ENCODE results near the gene PGLYRP4.
A peak's percentile ranks its signal among the peaks of the same experiment; 100 is the strongest.
"Not testable (repeated sequence)": the region's sequence is repeated elsewhere in the genome, so short reads cannot be mapped to it uniquely, and the experiment has no call there.

Gene PGLYRP4

GRCh38 chr1:153355445-153356071 lies 6.9 kb upstream of the PGLYRP4 start:
- DNase-seq: peak; percentile 29

- DNase-seq: no peak
Observed at GRCh38 chr1:153354515-153355193, 6.0 kb upstream of the PGLYRP4 start.

DNA sequence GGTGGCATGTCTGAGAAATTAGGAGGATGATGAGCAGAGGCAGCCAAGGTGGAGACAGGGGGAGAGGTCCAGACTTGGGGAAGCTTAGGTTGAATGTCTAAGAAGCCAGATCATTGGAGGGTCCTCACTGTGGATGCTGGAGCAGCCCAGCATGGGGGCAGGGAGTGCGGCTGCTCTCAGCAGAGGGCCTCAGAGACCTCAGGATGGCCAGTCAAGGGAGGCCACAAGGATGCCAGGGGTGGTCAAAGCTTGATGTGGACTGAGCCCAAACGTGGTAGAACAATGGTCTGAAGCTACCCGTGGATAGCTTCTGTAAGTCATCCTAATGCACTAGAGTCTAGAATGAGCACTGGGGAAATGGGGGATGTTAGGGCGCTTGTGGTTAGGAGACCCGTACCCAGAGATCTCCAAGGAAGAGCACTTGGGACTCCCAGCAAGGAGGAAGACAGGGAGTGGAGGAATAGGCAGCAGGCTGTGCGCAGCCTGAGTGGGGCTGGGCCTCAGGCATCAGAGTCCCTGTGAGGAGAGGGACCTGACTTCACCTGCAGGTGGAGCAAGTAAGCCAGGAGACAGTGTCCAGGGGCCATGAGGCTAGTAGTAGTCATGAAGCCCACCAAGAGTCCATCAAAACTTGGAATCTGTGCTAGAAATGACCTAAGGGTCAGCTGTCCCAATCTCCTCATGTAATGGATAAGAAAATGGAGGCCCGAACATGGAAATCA lies 4.7 kb upstream of the PGLYRP4 start:
- peak; percentile 5 for DNase-seq

- peak; percentile 68 for DNase-seq
Observed at GRCh38 chr1:153352523-153352922, 3.9 kb upstream of the PGLYRP4 start.

DNA sequence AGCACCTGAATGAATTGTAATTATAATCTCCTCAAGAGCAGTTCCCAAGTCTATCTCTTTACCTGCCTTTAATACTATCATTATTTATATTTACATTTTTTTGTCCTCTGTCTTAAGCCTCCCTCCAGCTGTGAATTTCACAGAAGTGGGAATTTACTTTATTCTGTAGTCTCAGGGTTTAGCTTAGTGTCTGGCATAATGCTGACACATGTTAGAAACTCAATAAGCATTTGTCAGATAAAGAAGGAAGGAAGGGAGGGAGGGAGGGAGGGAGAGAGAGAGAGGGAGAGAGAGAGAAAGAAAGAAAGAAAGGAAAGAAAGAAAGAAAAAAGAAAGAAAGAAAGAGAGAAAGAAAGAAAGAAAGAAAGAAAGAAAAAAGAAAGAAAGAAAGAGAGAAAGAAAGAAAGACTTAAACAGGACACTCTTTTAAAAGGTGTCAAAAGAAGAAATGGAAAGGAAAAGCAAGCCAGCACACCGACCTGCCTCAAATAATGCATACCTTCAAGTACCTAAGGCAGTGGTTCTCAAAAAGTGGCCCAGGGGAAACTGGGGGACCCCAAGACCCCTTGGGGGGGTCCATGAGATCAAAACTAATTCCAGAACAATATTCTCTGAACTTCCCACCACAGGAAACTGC lies 1.8 kb upstream of the PGLYRP4 start:
- no peak for DNase-seq

DNA sequence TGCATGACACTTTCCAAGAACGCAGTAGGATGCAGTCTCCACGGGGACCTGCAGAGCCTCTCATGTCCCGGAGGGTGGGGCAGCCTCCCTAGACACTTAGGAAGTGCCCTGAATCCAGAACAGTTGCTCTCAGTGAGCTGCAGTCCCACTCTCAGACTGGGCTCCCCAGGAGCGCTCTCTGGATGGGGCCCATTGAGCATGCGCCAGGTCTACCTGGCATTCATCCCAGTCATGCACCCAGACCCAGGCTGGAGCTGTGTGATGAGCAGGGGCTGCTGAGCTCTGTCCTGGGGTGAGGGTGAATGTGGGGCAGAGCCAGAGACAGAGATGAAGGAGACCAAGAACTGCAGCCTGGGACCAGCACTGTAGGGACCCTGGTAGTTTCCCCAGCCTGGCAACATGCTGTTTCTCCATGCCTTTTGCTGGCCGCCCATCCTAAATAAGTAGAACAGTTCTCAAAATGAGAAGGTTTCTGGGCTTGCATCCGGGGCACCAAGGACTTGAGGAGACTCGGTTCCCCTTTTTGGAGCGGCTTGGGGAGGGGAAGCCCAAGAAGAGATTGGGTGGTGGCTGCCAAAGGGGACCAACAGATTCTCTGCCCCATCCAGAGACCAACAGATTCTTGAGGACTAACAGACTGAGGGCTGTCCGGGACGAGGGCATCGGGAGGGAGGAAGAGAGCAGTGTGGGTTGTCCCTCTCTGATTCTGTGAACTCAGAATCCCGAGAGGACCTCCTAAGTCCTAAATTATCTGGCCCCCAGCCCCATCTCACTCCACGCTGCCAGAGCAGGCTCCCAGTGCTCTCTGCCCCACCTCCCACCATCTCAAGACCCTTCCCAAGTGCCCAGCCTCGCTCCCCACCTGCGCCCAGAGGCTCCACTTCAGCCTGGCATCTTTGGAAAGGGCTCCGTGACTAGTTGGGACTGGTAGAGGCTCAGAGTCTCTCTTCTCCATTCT lies 1.0 kb upstream of the PGLYRP4 start:
- no peak for DNase-seq

DNA sequence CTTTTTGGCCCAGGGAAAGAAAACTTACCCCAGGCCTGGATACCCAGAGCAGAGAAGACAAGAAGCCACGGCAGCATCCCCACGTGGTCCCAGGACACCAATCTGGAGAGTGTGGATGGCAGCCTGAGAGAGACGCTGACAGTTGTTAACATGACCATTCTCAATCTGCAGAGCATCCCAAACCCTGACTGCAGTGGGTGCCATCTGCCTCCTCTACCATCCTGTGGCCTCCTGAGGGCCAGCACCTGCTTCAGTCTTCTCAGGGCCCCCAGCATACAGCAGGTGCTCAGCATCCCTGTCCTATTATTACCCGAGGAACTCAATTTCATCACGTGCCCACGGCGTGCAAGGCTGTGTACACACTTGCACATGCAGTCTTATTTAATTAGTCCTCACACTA lies 785 bp downstream of the PGLYRP4 start:
- DNase-seq: no peak

GRCh38 chr1:153347049-153347448 lies 1.6 kb downstream of the PGLYRP4 start:
- DNase-seq: not testable (repeated sequence)

GRCh38 chr1:153346077-153346723 lies 2.4 kb downstream of the PGLYRP4 start:
- DNase-seq: peak; percentile 64

DNA sequence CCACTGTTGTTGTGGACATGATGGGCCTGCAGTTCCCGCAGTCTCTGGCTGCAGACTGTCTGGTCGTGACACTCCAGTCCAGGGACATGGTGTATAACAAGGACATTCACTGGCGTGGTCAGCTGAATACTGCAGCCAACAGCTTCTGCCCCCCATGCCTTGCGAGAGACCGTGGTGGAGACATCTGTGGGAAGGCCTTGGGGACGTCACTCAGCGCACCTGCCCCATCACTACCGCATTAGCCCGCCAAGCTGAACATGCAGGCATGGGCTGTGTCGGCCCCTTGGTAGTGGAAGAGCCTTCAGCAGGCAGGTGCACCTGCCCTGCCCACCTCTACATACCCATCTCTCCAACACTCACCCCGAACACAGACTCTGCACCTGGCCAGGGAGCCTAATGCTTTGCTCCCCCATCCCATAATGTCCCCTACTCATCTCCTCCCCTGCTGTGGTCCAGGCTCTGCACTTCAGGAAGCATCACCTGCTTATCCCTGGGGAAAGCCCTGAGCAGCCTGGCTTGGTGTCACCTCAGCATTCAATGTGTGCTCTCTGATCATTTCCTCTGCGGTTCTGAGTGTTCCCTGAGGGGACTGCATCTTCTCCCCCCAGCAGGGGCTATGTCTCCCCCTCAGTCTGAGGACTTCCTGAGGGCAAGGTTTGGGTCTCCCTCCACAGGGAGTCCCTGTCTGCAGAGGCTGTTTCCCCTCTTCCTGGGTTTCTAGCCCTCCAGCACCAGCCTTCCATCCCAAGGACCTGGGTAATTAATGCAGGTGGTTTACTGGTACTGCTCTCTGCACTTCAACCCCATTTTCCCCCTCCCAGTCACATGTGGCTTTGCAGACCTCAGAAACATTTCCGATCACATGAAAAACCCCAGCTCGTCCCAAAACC lies 3.2 kb downstream of the PGLYRP4 start:
- DNase-seq: no peak

GRCh38 chr1:153344718-153345025 lies 4.0 kb downstream of the PGLYRP4 start:
- no peak for DNase-seq

GRCh38 chr1:153343811-153344717 lies 4.6 kb downstream of the PGLYRP4 start:
- no peak for DNase-seq

DNA sequence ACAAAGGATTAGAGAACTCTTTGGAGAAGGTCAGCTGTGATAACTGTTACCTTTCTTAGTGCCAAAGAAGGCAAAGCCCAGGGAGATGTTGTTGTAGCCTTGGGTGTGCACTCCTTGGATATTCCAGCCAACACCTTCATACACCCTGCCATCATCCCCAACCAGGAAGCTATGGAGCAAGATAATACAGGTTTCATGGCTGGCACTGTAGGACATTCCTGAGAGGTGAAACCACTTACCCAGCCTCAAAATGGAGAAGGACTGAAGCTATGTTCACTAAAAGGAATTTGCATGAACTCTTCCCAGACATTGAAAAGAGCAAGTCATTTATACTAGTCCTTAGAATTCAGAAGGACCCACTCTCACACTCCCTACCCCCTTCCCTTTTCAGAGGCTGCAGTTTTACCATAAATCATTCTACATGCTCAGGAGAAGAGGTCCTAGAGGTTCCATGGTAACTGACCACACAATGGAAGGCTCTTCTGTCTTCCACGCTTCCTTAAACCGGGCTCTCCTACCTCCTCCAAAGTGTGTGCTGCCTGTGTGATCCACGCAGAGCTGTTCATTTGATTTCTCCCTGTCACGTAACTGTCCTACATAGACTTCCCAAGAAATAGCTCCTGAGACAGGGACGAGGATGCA lies 5.5 kb downstream of the PGLYRP4 start:
- no peak for DNase-seq

- DNase-seq: no peak
Observed at GRCh38 chr1:153342178-153342577, 6.5 kb downstream of the PGLYRP4 start.

DNA sequence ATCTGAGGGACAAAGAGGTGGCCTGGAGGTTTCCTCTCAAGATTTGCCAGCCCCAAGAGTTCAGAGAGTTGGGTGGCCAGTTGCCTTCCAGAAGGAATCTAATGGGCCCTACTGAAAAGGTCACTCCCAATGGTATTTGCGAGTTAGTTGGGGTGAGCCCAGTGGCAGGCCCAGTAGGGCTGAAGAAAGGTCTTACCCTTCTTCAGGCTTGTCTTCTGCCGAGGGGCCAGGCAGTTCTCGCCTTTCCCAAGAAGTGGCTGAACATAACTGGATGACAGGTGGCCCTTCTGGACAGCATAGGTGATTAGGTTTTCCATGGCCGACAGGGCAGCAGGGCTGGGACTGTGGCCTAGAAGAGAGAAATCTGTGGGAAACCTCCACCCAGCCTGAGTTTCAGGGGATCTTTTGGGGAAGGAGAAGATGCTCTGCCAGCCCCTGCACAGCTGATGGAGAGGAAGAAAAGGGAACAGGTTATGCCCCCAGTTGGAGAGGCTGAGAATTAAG lies 7.2 kb downstream of the PGLYRP4 start:
- DNase-seq: no peak

- DNase-seq: no peak
Observed at GRCh38 chr1:153340356-153340755, 8.3 kb downstream of the PGLYRP4 start.

GRCh38 chr1:153339802-153340201 lies 8.8 kb downstream of the PGLYRP4 start:
- no peak for DNase-seq

GRCh38 chr1:153337980-153338853 lies 10.4 kb downstream of the PGLYRP4 start:
- DNase-seq: no peak

Measured in NCI-H510A treated with DMSO at 0.1 percent for 48 hours (cell line).